GM18867 (cell line): ENCODE results near the gene TMEM192.
"Not testable (repeated sequence)": the region's sequence is repeated elsewhere in the genome, so short reads cannot be mapped to it uniquely, and the experiment has no call there.

Experiments
- ATAC-seq: cut with Tn5 transposase; IDR thresholded peaks from one replicate; pipeline ENCODE4 v1.9.1; 2021; ENCODE audit warnings: mild to moderate bottlenecking, moderate library complexity; ENCODE audit not compliant: unreplicated experiment

The TMEM192 gene

GRCh38 chr4:165095291-165095690 lies 17.4 kb downstream of the TMEM192 start:
- ATAC-seq, result no peak

GRCh38 chr4:165094873-165095272 lies 17.8 kb downstream of the TMEM192 start:
- no peak for ATAC-seq

- not testable (repeated sequence) for ATAC-seq
Measured at GRCh38 chr4:165092187-165092586, 20.5 kb downstream of the TMEM192 start.

GRCh38 chr4:165088366-165088765 lies 24.3 kb downstream of the TMEM192 start:
- ATAC-seq, result no peak

GRCh38 chr4:165085946-165086345 lies 26.7 kb downstream of the TMEM192 start:
- no peak for ATAC-seq

- ATAC-seq, result not testable (repeated sequence)
Measured at GRCh38 chr4:165084787-165085186, 27.9 kb downstream of the TMEM192 start.

GRCh38 chr4:165079476-165079875 lies 33.2 kb downstream of the TMEM192 start:
- ATAC-seq, result no peak

GRCh38 chr4:165077034-165077578 lies 35.6 kb downstream of the TMEM192 start:
- ATAC-seq, result no peak

GRCh38 chr4:165073346-165073745 lies 39.3 kb downstream of the TMEM192 start:
- ATAC-seq, result not testable (repeated sequence)

GRCh38 chr4:165070560-165070959 lies 42.1 kb downstream of the TMEM192 start:
- ATAC-seq, result no peak

- no peak for ATAC-seq
Measured at GRCh38 chr4:165060938-165061337, 51.7 kb downstream of the TMEM192 start.

- ATAC-seq, result no peak
Measured at GRCh38 chr4:165059386-165059785, 53.3 kb downstream of the TMEM192 start.

GRCh38 chr4:165058666-165059065 lies 54.0 kb downstream of the TMEM192 start:
- no peak for ATAC-seq

GRCh38 chr4:165055601-165056000 lies 57.1 kb downstream of the TMEM192 start:
- ATAC-seq, result no peak

- no peak for ATAC-seq
Measured at GRCh38 chr4:165053645-165054044, 59.0 kb downstream of the TMEM192 start, which contains the start of gene TRIM75. Gene TRIM75, plus strand, starts transcription at chr4:165053866. Its CDS starts 5,282 bp downstream, at chr4:165059148.

- no peak for ATAC-seq
Measured at GRCh38 chr4:165052627-165053026, 60.0 kb downstream of the TMEM192 start.

GRCh38 chr4:165048170-165048569 lies 64.5 kb downstream of the TMEM192 start:
- no peak for ATAC-seq

GRCh38 chr4:165031436-165032211 lies 81.0 kb downstream of the TMEM192 start, which contains the start of gene TRIM60:
Gene TRIM60, plus strand, starts transcription at chr4:165031999. Its CDS starts 8,074 bp downstream, at chr4:165040073.
- ATAC-seq, result no peak

GRCh38 chr4:165027762-165028402 lies 84.8 kb downstream of the TMEM192 start:
- no peak for ATAC-seq

GRCh38 chr4:165025782-165026181 lies 86.9 kb downstream of the TMEM192 start:
- peak; percentile 61 for ATAC-seq
